Myometrial cell (primary cell): Measurements from ENCODE around the gene ATP6V0C. TPM values are rescaled to one million over a fixed set of nuclear protein-coding genes. Genes with fewer than 3 reads are reported as not detected.

Source experiments
- total RNA-seq: library from RNA; depleted of rRNA; stranded (reverse); fragments of >200 nt; gene quantifications from 2 replicates; pipeline ENCODE4 v1.2.3, GENCODE V29; 2015

The ATP6V0C gene
- total RNA-seq, result 38.3 and 48.4 TPM in 2 replicates

DNA sequence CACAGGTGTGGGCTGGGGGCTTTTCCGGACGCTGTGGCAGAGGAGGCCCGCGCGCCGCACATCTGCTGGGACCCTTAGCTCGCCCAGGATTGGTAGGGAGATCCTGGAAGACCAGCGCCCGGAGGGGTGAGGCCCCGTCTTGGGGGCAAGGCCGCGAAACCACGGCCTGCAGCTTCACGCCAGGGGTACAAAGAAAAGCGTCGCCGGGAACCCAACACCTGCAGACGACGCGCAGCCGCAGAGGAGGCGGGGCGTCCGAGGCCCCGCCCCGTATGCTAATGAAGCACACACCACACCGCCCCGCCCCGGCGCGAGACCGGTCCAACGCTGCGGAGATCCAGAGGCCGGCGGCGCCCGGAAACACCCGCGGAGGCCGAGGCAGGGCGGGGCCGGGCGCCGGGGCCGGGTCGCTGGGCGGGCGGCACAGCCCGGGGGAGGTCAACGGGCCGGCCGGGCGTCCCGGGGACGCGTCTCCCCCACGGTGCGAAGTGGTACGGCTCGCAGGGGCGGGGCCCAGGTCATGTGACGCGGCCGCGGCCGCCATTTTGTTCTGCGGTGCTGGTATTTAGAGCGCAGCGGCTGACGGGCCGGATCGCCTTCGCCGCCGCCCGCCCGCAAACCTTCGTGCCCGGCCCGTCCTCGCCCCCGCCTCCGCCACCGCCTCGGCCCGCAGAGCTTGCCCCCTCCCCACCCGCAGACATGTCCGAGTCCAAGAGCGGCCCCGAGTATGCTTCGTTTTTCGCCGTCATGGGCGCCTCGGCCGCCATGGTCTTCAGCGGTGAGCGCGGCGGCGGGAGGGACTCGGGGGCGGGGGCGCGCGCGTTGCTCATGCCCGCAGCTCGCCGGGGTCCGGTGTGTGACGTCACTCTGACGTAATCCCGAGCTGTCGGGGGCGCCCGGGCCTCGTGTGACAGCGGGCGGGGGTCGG is at the start of gene ATP6V0C:
Gene ATP6V0C, plus strand, starts transcription at position 548 of the 928 bp plus-strand sequence. Its CDS starts 152 bp downstream, at position 700.

DNA sequence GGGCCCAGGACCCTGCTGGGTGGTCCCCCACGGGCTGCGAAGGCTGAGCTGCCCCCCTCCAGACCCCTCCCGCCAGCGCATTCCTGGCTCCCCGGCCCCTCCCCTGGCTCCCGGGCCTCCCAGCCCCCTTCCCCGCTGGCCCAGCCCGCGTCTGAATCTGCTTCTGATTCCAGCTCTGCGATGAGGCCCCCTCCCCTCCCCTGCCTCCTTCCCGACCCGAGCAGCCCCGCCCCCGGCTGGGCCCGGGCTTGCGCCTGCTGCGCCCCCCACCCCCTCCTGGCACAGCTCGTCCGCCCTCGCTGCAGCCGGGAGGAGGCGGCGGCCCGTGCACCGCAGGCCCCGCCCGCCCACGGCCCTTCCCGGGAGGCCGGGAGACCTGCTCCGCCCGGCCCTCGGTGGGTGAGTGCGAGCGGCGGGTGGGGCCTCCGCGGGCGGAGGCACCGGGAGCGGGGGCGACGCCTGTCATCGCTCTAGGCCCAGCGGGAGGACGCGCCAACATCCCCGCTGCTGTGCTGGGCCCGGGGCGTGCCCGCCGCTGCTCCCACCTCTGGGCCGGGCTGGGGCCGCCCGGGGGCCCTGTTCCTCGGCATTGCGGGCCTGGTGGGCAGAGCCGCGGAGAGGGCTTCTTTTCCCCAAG is 42.6 kb upstream of the ATP6V0C start, which contains the start of gene NTN3:
Gene NTN3, plus strand, starts transcription at position 282 of the 637 bp plus-strand sequence. CDS start 405 bp downstream, outside the sequence.

DNA sequence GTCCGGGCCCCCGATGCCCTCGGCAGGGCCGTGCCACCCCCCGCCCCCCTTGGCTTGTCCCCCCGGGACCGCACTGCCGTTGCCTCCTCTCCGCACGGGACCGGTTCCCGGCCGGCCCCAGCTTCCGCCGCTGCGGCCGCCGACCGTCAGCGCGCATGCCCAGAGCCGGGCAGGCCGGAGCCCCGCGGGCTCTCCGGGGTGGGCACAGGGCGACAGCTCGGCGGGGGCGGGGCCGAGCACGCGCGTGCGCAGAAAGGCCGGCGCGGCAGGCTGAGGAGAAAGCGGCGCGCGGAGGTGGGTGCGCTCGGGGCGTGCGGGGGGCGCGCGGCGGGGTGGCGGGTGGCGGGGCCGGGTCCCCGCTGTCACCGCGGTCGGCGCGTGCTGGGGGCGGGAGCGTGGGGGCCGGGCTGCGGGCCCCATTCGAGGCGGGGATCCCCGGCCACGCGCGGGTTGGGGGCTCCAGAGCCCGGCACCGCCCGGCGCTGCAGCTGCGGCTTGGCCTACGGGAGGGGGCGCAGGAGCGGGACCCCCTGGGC is 38.8 kb upstream of the ATP6V0C start, which contains the start of gene TBC1D24:
Gene TBC1D24, plus strand, starts transcription at position 251 of the 536 bp plus-strand sequence. CDS start 21,022 bp downstream, outside the sequence.

DNA sequence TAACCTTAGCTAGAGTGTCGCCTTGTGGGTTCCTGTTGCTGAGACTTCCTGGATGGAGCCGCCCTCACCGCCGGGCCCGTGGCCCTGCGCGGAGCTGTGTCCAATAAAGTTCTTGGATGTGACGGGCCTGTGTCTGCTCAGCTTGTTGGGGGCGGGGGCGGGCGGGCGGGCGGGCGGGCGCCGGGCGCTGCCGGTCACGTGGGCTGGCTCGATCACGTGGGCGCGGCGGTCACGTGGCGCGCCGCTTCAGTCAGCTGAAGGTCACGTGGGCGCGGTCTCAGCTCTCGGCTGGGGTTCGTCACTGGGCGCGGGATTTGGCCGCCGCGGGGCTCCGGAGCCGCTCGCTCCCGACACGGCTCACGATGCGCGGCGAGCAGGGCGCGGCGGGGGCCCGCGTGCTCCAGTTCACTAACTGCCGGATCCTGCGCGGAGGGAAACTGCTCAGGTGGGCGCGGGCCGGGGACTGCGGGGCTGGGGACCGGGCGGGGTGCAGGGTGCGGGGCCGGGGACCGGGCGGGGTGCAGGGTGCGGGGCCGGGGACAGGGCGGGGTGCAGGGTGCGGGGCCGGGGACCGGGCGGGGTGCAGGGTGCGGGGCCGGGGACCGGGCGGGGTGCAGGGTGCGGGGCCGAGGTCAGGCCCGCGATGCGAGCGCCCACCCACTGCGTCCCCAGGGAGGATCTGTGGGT is 6.5 kb downstream of the ATP6V0C start, which contains the start of gene AMDHD2:
Gene AMDHD2, plus strand, starts transcription at position 275 of the 687 bp plus-strand sequence. Its CDS starts 88 bp downstream, at position 363.

DNA sequence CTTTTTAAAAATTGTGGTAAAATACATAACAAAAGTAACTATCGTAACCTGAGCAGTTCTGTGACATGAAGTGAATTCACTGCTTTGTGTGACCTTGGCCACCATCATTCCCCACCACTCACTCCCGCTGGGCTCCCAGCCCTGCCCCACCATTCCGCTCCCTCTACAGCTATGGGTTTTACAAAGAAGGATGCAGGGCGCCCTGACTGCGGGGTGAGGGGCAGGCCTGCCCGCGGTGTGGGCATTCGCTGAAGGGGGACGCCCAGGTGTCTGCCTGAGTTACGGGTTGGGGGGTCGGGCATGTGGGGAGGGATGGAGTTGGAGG is 17.6 kb downstream of the ATP6V0C start, which contains the start of gene CEMP1:
Gene CEMP1, minus strand, starts transcription at position 38 of the 325 bp plus-strand sequence. CDS start 335 bp downstream, outside the sequence.

DNA sequence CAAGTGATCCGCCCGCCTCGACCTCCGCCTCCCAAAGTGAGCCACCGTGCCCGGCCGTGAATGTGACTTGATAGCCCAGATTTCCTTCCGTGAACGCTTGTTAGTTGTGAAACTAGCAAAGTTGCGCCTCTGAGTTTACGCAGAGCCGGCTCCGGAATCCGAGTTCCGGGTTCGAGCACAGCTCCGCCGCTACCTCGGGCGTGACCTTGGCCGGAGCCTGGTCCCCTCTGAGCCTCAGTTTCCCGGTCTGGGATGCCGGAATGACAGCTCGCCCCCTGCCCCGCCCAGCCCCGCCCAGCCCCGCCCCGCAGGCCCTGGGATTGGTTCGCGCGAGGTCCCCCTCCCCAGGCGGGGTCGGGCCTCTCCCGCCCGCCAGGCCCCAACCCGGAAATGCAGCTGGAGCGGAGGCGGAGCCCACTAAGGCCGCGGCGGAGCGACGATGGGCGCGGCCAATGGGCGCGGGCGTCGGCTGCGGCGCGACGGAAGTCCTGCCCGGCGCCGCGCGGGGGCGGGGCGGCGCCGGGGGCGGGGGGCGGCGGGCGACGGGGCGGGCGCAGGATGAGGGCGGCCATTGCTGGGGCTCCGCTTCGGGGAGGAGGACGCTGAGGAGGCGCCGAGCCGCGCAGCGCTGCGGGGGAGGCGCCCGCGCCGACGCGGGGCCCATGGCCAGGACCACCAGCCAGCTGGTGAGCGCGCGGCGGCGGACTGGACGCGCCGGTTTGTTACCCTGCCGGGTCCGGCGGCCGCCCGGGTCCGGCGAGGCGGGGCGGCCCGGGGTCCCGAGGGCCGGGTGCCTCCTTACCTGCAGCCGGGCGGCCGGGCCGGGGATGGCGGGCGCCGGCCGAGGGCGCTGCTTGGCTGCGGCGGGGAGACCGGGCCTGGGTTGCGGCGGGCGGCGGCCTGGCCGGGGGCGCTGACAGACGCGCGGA is 24.0 kb downstream of the ATP6V0C start, which contains the start of gene PDPK1:
Gene PDPK1, plus strand, starts transcription at position 571 of the 929 bp plus-strand sequence. Its CDS starts 92 bp downstream, at position 663.

Other genes starting within 250 kb of the ATP6V0C start
- gene RNPS1, start 245.8 kb upstream of the ATP6V0C start, total RNA-seq, result 136 and 148 TPM in 2 replicates
- 0.18 TPM in 1 of 2 replicates, not detected in the other for gene ABCA3, start 173.2 kb upstream of the ATP6V0C start, total RNA-seq
- 23.4 and 25.2 TPM in 2 replicates for gene CCNF, start 84.5 kb upstream of the ATP6V0C start, total RNA-seq
- gene TEDC2, start 53.8 kb upstream of the ATP6V0C start, total RNA-seq, result 10.8 and 28.8 TPM in 2 replicates
- 0.35 TPM in 1 of 2 replicates, not detected in the other for gene NTN3, start 42.7 kb upstream of the ATP6V0C start, total RNA-seq
- 13.8 and 15.6 TPM in 2 replicates for gene TBC1D24, start 38.8 kb upstream of the ATP6V0C start, total RNA-seq
- 7.3 and 19.6 TPM in 2 replicates for gene AMDHD2, start 6.4 kb downstream of the ATP6V0C start, total RNA-seq
- not detected in 2 replicates for gene CEMP1, start 17.5 kb downstream of the ATP6V0C start, total RNA-seq
- 11.0 and 13.6 TPM in 2 replicates for gene PDPK1, start 24.1 kb downstream of the ATP6V0C start, total RNA-seq
- 28.9 and 31.7 TPM in 2 replicates for gene KCTD5, start 168.6 kb downstream of the ATP6V0C start, total RNA-seq
- 0.29 and 0.35 TPM in 2 replicates for gene PRSS27, start 206.3 kb downstream of the ATP6V0C start, total RNA-seq
- 59.9 and 60.5 TPM in 2 replicates for gene SRRM2, start 238.7 kb downstream of the ATP6V0C start, total RNA-seq